Measurements from ENCODE around the gene TMEM256.

- TF ChIP-seq, protein P1, sequence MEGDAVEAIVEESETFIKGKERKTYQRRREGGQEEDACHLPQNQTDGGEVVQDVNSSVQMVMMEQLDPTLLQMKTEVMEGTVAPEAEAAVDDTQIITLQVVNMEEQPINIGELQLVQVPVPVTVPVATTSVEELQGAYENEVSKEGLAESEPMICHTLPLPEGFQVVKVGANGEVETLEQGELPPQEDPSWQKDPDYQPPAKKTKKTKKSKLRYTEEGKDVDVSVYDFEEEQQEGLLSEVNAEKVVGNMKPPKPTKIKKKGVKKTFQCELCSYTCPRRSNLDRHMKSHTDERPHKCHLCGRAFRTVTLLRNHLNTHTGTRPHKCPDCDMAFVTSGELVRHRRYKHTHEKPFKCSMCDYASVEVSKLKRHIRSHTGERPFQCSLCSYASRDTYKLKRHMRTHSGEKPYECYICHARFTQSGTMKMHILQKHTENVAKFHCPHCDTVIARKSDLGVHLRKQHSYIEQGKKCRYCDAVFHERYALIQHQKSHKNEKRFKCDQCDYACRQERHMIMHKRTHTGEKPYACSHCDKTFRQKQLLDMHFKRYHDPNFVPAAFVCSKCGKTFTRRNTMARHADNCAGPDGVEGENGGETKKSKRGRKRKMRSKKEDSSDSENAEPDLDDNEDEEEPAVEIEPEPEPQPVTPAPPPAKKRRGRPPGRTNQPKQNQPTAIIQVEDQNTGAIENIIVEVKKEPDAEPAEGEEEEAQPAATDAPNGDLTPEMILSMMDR (IDR thresholded peaks at IDR 0.05) = no peak
- TF ChIP-seq EP300 (IDR thresholded peaks at IDR 0.05; ENCODE audit: low read depth) = no peak
- no peak for TF ChIP-seq POLR2A (IDR thresholded peaks at IDR 0.05)
- no peak for TF ChIP-seq POLR2AphosphoS5 (IDR thresholded peaks at IDR 0.05)
Measured at GRCh38 chr17:7383371-7383741, 20.5 kb downstream of the TMEM256 start.

All from transverse colon (tissue), 4 donors.